GM19324 (cell line): ENCODE data around the gene ALAS1.
A peak's percentile ranks its signal among the peaks of the same experiment; 100 is the strongest.

Source experiments
- ATAC-seq: cut with Tn5 transposase; IDR thresholded peaks from one replicate; pipeline ENCODE4 v1.9.1; 2021; ENCODE audit warnings: mild to moderate bottlenecking, moderate library complexity; ENCODE audit not compliant: unreplicated experiment, low FRiP score

Gene ALAS1

GRCh38 chr3:52232279-52233107 is 34.5 kb downstream of the ALAS1 start:
- no peak for ATAC-seq

GRCh38 chr3:52233108-52233591 is 35.2 kb downstream of the ALAS1 start:
- ATAC-seq, result no peak

- no peak for ATAC-seq
Measured at GRCh38 chr3:52233968-52234367, 36.0 kb downstream of the ALAS1 start.

- ATAC-seq, result no peak
Measured at GRCh38 chr3:52234516-52235447, 36.8 kb downstream of the ALAS1 start.

GRCh38 chr3:52236424-52236886 is 38.5 kb downstream of the ALAS1 start:
- ATAC-seq, result no peak

- ATAC-seq, result no peak
Measured at GRCh38 chr3:52237006-52237656, 39.2 kb downstream of the ALAS1 start.

- no peak for ATAC-seq
Measured at GRCh38 chr3:52237657-52238172, 39.8 kb downstream of the ALAS1 start.

GRCh38 chr3:52238193-52238760 is 40.3 kb downstream of the ALAS1 start:
- no peak for ATAC-seq

- ATAC-seq, result peak; percentile 82
Measured at GRCh38 chr3:52238761-52239701, 41.1 kb downstream of the ALAS1 start, which contains the start of gene TWF2. TSS of gene TWF2 (minus strand) at chr3:52239158. CDS start at chr3:52239016, 142 bp downstream.

GRCh38 chr3:52240059-52240885 is 42.3 kb downstream of the ALAS1 start:
- no peak for ATAC-seq

GRCh38 chr3:52240886-52241370 is 43.0 kb downstream of the ALAS1 start:
- no peak for ATAC-seq

- ATAC-seq, result no peak
Measured at GRCh38 chr3:52242039-52242438, 44.1 kb downstream of the ALAS1 start.

GRCh38 chr3:52243791-52244628 is 46.0 kb downstream of the ALAS1 start:
- ATAC-seq, result no peak

GRCh38 chr3:52245322-52246263 is 47.6 kb downstream of the ALAS1 start, which contains the start of gene PPM1M:
TSS of gene PPM1M (plus strand) at chr3:52245759. CDS start at chr3:52245825, 66 bp downstream.
- peak; percentile 43 for ATAC-seq

GRCh38 chr3:52246264-52246620 is 48.3 kb downstream of the ALAS1 start:
- ATAC-seq, result no peak
